ENCODE results near the gene PRKN.

Gene PRKN

DNA sequence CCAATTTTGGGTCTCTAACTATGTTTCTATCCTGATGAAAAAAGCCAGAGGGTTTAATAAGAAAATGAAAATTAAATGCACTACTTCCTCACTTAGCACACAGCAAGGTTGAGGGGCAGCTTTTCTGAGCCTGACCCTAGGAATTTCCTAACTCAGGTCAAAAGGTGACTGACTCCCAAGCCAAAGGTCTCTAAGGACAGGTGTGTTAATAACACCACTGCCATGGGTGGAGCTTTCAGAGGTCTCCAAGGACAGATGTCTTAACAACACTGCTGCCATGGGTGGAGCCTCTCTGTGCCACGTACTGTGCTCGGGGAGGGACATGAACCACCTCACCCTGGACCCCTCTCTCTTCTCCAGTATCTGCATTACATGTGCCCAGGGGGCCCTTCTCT is 339.2 kb downstream of the PRKN start:
- H3K4me3 ChIP-seq (ENCODE audit: low read depth, low read length), result no peak overlapping the region

DNA sequence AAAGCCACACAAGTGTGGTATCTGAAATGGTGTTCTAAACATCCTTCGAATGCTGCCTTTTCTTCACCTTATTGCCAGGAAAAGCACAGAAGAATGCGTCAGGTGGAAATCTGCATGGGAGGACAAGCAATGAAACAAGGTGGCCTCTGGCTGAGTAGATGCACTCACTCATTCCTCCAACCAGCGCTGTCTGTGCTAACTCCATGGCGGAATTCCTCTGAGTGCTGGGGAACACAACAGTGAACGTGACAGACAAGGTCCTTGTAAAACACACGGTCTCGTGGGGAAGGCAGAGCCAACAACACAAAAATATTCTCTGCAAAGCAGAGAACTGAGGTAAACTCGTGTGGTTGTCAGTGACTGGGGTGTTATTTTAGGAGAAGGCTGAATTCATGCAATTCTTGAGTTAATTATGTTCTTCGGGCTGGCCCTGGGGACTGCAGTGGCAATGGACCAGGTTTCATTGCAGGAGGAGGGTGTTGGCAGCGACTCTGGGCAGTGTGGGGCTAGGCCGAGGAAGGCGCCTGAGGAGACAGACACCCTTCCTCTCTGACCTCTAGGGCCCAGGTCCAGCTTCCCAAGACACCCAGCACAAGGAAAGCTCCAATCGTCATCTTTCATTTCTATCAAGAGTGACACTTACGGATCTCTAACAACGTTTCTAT is 339.7 kb downstream of the PRKN start:
- H3K4me3 ChIP-seq (ENCODE audit: low read depth, low read length), result no peak overlapping the region

DNA sequence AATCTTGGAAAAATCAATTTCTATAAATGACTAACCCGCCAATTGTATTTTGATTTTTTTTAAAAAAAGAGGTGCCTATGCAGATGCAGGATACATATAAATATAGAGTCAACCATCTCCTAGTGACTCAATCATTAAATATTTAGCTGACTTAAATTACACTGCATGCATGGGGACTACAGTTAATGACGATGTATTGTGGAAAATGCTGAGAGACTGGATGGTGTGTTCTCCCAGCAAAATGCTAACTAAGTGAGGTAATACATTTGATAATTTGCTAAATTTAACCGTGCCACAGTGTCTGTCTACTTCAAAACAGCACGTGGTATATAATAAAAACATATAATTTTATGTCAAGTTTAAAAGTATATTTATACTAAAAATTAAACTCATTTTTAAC is 341.6 kb downstream of the PRKN start:
- H3K4me3 ChIP-seq (ENCODE audit: low read depth, low read length), result no peak overlapping the region

DNA sequence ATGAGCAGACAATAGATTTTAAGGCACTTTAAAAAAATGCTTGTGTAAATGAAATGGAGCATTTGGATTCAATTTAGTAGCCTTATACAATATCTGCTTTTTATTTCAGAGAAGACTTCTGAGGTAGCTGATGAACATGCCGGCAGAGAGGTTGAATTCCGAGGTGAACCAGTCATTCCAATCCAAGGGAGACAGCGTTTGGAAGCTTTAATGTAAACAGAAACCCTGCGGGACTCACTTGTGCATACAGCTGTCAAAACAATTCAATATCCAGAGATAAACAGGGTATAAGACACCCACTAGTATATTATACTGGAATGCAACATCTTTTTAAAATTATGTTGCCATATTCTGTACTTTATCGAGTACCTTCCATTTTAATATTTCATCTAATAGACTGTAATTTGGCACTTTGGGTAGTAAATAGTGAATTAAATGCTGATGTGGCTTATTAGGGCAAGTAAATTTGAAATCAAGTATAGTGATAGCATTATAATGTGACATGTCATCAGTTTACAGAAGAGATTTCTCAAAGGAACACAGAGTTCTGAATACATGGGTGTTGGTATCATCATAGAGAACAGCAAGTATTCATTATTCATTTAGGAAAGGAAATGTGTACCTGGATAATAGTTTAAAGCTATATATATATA is 347.7 kb downstream of the PRKN start:
- H3K4me3 ChIP-seq (ENCODE audit: low read depth, low read length), result no peak overlapping the region

DNA sequence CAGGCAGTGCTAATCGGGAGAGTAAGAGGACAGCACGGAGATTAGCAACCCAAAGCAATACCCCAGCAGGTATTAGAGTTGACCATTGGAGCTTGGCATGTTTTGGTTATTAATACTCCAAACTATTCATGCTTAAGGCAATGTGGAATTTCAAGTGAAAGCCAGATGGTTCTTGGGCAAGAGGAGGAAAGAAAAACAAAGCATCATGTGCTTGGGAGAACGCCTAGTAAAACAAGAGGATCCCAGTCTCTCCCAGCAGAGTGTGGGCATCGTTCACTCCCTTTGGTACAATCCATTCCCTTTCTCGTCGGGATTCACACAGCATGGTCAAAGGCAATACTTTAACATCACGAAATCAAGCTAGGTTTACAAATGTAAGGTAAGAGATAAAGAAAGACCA is 349.8 kb downstream of the PRKN start:
- H3K4me3 ChIP-seq (ENCODE audit: low read depth, low read length), result no peak overlapping the region

DNA sequence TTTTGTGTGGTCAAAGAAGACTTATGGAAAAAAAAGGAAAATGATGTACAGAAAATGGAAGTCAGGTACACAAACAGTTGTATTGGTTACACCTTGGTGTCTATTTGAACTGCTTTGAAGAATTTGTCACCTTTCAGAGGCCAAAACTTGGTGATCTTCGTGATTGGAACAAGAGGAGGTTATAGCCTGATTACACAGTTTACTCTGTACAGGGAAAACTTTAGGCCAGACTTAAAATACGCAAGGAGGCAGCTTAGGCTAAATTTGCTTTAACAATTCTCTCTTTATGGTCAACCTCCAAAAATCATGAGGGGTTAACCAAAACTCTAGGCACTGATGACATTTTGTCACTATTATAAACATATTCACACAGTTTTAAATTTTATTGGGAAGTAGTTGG is 353.7 kb downstream of the PRKN start:
- no peak overlapping the region for H3K4me3 ChIP-seq (ENCODE audit: low read depth, low read length)

DNA sequence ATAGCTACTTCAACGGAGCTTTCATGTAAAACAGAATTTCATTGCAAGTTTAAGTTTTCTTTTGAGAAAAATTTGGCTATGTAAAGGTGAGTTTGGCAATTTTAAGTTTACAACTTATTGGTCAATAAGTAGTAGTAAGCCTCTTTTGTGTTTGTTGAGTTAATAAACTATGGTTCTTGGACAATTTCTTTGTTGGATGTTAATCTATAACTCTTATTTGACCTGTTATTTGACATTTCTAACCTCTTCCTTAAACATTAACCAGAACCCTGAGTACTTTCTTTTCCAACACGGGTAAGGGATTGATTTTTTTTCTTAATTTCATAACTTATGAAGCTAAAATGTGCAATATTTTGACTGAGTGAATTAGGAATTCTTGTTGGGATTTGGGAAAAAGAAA is 354.4 kb downstream of the PRKN start:
- no peak overlapping the region for H3K4me3 ChIP-seq (ENCODE audit: low read depth, low read length)

DNA sequence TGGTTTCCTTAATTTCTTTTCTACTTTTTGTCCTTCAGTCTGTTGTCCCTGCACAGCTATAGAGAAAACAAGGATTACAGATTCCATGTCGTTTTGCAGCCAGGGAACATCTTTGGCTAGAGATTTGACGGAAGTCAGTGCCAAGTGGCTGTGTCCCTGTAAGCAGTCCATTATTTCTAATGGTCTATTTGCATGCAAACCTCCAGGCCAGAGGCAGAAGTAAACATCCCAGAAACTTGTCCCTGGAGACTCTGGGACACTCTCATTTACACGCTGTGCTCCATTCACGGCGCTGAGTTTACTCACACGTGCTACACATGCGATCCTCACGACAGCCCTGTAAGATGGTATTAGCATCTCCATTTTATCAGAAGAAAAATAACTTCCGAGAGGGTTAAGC is 355.5 kb downstream of the PRKN start:
- H3K4me3 ChIP-seq (ENCODE audit: low read depth, low read length), result no peak overlapping the region

DNA sequence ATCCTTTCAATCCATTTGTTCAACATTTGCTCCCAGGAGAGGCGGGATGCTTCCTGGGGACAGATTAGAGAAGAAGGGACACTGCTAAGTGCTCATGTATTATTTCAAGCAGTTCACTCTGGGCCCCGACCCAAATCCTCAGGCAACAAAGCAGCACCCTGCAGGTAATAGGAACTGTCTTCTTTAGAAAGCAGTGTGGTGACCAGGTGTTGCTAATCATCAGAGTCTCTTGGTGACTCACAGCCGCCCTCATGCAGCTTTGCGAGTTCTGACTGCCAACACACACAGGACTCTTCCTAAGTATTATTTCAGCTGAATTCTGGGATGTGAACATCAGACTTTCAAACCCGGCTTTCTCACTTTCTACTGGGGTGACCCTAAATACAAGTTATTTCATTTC is 356.4 kb downstream of the PRKN start:
- H3K4me3 ChIP-seq (ENCODE audit: low read depth, low read length), result no peak overlapping the region

DNA sequence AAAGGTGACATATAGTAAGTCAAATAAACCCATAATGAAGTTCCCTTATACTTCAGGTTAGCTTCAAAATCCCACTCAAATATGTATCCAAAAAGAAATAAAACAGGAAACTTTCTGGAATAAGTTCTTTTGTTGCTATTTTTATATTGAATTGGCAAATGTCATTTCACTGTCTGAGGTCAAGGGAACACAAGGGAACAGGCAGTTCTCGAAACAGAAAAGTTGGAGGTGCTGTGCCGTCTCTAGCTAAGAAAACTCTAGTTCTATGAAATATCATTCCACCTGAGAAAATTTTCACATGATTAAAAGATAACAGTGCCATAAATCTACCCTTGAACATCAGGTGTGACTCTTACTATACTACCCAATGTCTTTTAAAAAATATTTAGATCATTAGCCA is 358.5 kb downstream of the PRKN start:
- no peak overlapping the region for H3K4me3 ChIP-seq (ENCODE audit: low read depth, low read length)

DNA sequence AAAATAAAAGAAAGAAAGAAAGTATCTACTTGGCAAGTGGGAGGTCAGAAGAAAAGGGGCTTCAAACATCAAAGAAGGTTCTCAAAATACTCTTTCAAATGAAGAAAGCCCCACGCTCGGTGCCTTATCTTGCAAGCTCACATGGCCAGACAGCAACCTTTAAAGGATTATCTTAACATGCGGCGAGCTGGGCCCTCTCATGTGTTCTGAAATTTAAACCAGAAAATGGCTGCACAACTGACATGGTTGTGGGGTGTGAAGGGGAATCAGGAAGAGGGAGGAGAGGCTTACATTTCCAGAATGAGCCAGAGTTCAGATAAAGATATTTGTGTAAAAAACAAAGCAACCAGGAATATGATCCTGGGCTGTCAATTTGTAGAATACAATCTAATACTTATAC is 363.1 kb downstream of the PRKN start:
- no peak overlapping the region for H3K4me3 ChIP-seq (ENCODE audit: low read depth, low read length)

DNA sequence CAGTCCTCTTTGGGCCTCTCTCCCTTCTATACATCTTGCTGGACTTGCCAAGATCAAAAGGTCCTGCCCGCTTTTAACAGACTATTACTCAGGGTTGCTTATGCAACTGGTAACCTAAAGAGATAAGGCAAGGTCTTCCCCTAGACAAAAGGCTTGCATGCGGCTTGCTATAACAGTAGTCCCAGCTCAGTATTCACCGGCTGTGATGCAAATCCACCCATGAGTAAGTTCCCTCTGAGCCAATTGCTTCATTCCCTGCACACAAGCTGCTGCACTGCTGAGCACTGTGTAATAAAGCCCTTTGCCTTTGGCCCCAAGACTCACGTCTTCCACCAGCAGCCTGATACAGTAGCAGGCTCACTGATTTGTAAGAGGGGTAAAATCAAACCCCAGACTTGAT is 363.8 kb downstream of the PRKN start:
- no peak overlapping the region for H3K4me3 ChIP-seq (ENCODE audit: low read depth, low read length)

DNA sequence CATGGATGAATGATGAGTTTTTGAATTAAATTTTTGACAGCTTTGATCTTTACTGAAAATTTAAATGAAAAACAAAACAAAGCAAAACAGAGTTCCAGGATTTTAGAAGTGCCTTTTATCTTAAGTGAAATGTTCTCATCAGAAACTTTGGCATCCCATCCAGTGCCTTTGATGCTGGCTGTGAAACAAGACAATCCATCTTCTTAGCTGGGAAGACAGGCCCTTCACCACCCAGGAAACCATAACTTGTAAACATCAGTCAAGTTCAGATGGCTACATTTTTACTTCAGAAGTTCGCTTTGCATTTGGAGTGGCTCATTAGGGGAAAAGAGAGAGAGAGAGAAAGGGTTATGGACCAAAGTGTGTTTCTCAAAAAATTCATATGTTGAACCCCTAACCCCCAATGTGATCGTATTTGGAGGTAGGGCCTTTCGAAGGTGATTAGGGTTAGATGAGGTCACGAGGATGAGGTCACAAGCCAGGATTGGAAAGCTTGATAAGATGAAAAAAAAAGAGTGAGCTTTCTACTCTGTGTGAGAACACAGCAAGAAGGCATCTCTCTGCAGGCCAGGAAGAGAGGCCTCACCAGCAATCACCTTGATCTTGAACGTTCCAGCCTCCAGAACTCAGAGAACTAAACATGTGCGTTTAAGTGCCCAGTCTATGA is 366.5 kb downstream of the PRKN start:
- H3K4me3 ChIP-seq (ENCODE audit: low read depth, low read length), result no peak overlapping the region

DNA sequence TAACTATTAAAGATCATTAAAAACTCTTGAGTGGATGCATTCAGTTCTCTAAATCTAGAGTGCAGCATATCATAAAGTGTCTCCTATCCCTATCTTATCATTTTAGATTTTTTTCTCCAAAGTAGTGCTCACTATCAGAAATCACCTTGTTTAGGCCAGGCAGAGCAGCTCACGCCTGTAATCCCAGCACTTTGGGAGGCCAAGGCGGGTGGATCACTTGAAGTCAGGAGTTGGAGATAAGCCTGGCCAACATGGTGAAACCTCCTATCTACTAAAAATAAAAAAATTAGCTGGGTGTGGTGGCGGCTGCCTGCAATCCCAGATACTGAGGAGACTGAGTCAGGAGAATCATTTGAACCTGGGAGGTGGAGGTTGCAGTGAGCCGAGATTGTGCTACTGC is 368.9 kb downstream of the PRKN start:
- H3K4me3 ChIP-seq (ENCODE audit: low read depth, low read length), result no peak overlapping the region

DNA sequence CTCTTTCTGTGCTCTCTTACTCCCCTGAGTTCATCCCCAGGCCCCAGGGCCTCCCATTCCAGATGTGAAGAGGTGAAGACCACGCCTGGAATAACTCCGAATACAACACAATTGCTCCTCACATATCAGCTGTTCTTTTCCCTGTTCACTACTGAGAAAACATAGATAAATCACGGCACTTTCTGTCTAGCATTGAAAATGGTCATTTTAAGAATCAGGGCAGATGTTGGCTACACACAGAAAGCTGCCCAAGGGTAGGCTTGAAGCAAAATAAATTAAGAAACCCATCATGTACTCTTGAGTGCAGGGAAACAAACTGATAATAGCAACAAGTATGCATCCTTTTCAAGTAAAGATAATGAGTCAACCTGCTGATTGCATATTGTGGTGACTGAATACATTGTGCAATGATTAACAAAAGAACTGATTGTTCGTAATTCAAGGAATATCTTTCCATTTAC is 382.5 kb downstream of the PRKN start:
- H3K4me3 ChIP-seq (ENCODE audit: low read depth, low read length), result no peak overlapping the region

DNA sequence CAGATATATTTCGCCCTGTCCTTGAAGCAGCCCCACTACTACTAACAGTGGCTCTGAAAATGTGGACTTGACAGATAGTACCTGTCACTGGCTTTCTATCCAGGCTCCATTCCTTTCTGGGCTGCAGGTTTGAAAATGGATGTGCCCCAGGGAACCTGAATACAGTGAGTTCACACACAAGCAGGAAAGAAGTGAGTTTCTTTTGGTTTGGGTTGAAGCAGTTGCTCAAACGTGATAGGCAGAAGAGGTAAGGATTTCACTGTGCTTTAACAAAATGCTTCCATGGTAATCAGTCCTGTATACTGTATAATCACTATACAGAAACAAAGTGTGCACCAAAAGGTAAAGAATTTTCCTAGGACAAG is 382.9 kb downstream of the PRKN start:
- H3K4me3 ChIP-seq (ENCODE audit: low read depth, low read length), result no peak overlapping the region

DNA sequence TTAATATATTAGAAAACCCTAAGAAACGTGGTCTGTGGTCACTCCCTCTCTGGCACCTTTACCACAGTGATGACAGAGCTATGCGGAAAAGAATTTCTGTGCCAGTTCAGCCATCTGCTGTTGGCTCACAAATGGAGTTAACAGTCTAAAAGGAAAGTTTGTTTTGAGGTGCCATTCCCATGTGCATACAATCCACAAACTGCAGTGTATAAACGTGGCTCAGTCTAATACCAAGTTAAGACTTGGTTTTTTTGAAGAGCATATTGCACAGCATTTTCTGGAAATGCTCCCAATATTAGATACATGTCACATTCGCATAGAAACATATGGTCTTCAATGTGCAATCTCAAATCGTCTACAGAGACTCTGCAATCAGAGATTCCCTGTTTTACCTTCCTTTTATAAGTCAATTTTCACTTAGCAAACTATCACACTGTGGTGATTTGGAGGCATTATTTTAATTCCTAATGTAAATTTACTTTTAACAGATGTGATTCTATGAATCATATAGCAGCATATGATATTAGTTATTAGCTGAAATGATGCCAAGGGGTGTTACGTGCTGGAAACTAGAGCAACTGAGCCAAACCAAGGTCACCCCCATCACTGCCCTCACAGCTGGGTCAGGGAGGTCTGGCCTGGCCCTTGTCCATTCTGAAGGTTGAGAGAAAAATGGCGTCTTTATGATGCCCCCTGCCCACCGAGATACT is 383.5 kb downstream of the PRKN start:
- no peak overlapping the region for H3K4me3 ChIP-seq (ENCODE audit: low read depth, low read length)

DNA sequence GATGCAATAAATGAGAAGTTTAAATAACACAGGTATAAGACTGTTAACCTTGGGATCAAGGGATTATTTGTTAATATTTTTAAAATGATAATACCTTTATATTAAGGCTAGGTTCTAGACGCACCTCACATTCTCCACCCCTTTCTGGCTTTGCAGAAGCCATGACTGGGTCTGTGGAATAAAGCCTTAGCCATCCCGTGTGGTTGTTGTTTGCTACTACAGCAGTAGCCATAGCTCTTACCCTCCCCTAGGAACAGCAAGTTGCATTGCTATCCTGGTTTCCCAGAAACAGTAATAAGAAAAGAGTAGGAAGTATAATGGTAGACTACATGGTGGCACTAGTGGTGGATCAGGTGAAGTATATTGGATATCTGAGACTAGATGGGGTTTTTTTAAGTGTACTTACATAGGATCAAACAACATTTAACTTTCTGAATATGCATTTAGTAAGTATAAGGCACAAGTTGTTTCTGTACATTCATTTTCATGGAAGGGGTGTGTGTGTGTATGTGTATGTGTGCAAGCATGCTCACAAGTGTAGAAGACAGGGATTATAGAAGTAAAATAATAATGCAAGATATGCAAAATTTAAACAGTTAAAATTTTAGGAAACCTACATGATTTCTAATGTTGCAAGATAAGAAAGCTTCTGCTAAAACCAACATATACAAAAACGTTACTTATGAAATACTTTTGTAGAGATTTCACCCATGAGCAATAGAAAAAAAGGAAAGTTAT is 384.2 kb downstream of the PRKN start:
- H3K4me3 ChIP-seq (ENCODE audit: low read depth, low read length), result no peak overlapping the region

DNA sequence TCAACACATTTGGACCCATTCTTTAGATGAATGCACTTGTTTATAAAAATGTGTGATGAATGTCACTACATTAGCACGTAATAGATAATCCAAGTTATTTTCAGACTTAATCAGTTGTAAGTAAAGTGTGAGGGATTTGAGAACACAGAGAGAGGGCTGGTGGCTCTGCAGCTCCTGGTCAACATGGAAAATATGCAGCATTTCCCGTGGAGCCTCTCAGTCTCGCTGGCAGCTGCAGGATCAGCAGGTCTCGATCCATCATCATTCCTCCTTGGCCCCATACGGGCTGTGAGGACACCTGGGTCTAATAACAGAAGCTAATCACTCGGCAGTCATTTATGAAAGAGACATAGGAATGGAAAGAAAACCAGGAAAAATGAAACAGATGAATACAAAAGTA is 390.2 kb downstream of the PRKN start:
- H3K4me3 ChIP-seq (ENCODE audit: low read depth, low read length), result no peak overlapping the region

DNA sequence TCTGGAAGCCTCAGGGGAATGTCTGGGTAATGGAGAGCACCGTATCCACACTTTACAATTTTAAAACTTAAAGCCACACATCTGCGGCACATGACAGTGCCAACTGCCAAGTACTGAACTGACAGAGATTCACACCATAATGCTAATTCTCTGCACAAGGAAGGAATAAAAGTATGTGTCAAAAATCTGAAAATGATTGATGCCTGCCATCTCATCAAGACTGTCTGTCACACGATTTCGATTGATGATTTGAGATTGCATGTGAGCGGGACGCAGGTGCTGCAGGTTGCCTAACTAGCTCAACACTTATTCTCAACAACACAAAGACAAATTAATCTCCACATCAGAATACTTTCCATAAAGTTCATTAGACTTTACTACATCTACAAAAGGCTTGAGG is 391.2 kb downstream of the PRKN start:
- no peak overlapping the region for H3K4me3 ChIP-seq (ENCODE audit: low read depth, low read length)

DNA sequence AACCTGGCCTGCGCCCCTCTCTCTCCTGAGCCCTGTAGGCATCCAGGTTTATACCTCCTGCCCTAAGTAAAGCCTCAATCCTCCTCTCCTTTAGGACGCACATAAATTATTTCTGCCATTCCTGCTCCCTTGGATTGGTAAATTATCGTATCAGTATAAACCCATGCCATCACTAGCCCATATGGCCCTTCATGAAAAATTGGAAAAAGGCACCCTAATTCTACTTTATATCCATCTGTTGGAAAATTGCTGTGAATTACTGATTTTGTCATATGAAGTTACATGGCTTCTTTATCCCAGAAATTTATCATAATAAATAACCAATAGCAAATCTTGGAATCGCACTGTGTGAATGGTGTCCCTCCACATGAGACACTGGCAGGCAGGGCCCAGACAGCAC is 395.2 kb downstream of the PRKN start:
- no peak overlapping the region for H3K4me3 ChIP-seq (ENCODE audit: low read depth, low read length)
